GM19328 (cell line): ENCODE data around the gene AGER.
"Not testable (repeated sequence)": the region's sequence is repeated elsewhere in the genome, so short reads cannot be mapped to it uniquely, and the experiment has no call there.

Source experiments
- ATAC-seq: cut with Tn5 transposase; IDR thresholded peaks from one replicate; pipeline ENCODE4 v1.9.1; 2021; ENCODE audit warnings: mild to moderate bottlenecking, moderate library complexity; ENCODE audit not compliant: unreplicated experiment

The AGER gene

GRCh38 chr6:32184084-32184640, at the start of gene AGER:
AGER (minus strand) TSS chr6:32184253; CDS start chr6:32184222, 31 bp downstream.
- no peak for ATAC-seq

GRCh38 chr6:32226434-32226833, 42.4 kb upstream of the AGER start:
- no peak for ATAC-seq

- ATAC-seq: no peak
Observed at GRCh38 chr6:32224696-32225095, 40.6 kb upstream of the AGER start.

GRCh38 chr6:32223258-32224235, 39.5 kb upstream of the AGER start, which contains the start of gene NOTCH4:
NOTCH4 (minus strand) TSS chr6:32224067; CDS start chr6:32223928, 139 bp downstream.
- no peak for ATAC-seq

GRCh38 chr6:32222333-32223230, 38.5 kb upstream of the AGER start:
- no peak for ATAC-seq

GRCh38 chr6:32220021-32220420, 36.0 kb upstream of the AGER start:
- ATAC-seq: no peak

GRCh38 chr6:32218167-32218566, 34.1 kb upstream of the AGER start:
- ATAC-seq: no peak

GRCh38 chr6:32216998-32217397, 32.9 kb upstream of the AGER start:
- ATAC-seq: no peak

GRCh38 chr6:32216285-32216684, 32.2 kb upstream of the AGER start:
- ATAC-seq: no peak

GRCh38 chr6:32215617-32216016, 31.6 kb upstream of the AGER start:
- ATAC-seq: no peak

- no peak for ATAC-seq
Observed at GRCh38 chr6:32214126-32214525, 30.1 kb upstream of the AGER start.

GRCh38 chr6:32213649-32214048, 29.6 kb upstream of the AGER start:
- ATAC-seq: no peak

- ATAC-seq: no peak
Observed at GRCh38 chr6:32212076-32212760, 28.2 kb upstream of the AGER start.

GRCh38 chr6:32211432-32211831, 27.4 kb upstream of the AGER start:
- ATAC-seq: not testable (repeated sequence)

- no peak for ATAC-seq
Observed at GRCh38 chr6:32210191-32210601, 26.1 kb upstream of the AGER start.

GRCh38 chr6:32208996-32209395, 24.9 kb upstream of the AGER start:
- no peak for ATAC-seq

GRCh38 chr6:32204268-32204715, 20.2 kb upstream of the AGER start:
- ATAC-seq: no peak

- ATAC-seq: no peak
Observed at GRCh38 chr6:32203426-32204267, 19.6 kb upstream of the AGER start.

- ATAC-seq: no peak
Observed at GRCh38 chr6:32202186-32202585, 18.1 kb upstream of the AGER start.
